Sigmoid colon (tissue), 4 donors: ENCODE results near the gene HARS1.
"Not testable (repeated sequence)": the region's sequence is repeated elsewhere in the genome, so short reads cannot be mapped to it uniquely, and the experiment has no call there.

Experiments
- EP300 ChIP-seq, 4 donors: sonication (generic); formaldehyde crosslinking; IDR thresholded peaks; one replicate each; pipeline ENCODE4 v1.6.1; 2017; ENCODE audit warnings: antibody characterized with exemption in 4 of 4
- TF ChIP-seq, protein P1 (sequence below), 4 experiments: fragments of 450-650 bp in 3 of 4; fragments of 200-600 bp in 1 of 4; IDR thresholded peaks; one replicate each; pipeline ENCODE4 v1.5.1; 2016 to 2019; ENCODE audit warnings: antibody characterized with exemption in 4 of 4, mild to moderate bottlenecking in 3 of 4, moderate library complexity in 2 of 4

DNA sequence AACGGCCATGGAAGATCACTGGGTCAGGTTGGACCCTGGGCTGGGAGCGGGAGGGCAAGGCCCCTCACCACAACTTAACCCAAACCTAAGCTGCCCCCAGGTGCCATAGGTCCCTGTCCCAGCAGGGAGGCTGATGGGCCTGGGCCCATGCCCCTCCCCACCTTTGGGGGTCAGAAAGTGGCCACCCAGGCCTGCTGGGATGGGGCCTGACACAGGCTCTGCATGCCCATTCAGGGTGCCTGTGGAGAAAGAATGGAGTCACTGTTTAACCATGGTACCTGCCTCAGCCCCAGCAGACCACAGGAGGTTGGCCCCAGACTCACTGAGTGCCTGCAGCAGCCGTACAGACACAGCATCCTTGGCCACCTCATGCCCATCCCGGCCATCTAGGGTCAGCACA is 20.1 kb downstream of the HARS1 start:
- TF ChIP-seq, protein P1, sequence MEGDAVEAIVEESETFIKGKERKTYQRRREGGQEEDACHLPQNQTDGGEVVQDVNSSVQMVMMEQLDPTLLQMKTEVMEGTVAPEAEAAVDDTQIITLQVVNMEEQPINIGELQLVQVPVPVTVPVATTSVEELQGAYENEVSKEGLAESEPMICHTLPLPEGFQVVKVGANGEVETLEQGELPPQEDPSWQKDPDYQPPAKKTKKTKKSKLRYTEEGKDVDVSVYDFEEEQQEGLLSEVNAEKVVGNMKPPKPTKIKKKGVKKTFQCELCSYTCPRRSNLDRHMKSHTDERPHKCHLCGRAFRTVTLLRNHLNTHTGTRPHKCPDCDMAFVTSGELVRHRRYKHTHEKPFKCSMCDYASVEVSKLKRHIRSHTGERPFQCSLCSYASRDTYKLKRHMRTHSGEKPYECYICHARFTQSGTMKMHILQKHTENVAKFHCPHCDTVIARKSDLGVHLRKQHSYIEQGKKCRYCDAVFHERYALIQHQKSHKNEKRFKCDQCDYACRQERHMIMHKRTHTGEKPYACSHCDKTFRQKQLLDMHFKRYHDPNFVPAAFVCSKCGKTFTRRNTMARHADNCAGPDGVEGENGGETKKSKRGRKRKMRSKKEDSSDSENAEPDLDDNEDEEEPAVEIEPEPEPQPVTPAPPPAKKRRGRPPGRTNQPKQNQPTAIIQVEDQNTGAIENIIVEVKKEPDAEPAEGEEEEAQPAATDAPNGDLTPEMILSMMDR (IDR thresholded peaks at IDR 0.05), result not testable (repeated sequence)
- TF ChIP-seq EP300 (IDR thresholded peaks at IDR 0.05), result not testable (repeated sequence)
